ENCODE results near the gene UNKL.

UNKL gene

GRCh38 chr16:1451702-1452392 is 37.3 kb upstream of the UNKL start:
- no peaks in the 10 kb centered on the region for H3K9me3 ChIP-seq
- H3K4me1 ChIP-seq: no peaks in the 10 kb centered on the region
- no peak for DNase-seq (ENCODE audit: low spot score in 2 of 2)
- peaks cover 8% of the 10 kb centered on the region; the same call in 1 of the 2 replicates for H3K36me3 ChIP-seq (replicated peaks)
- H3K27me3 ChIP-seq (ENCODE audit: low read depth): no peaks in the 10 kb centered on the region
- H3K4me3 ChIP-seq: no peak overlapping the region
- in situ Hi-C loops (cut with MboI; ENCODE audit: low sequenced_read_pairs): no loop called here

- Histone ChIP-seq H3K4me1 (no peaks in the 10 kb centered on the region), H3K9me3 (no peaks in the 10 kb centered on the region), H3K36me3 (replicated peaks) (peaks cover 8% of the 10 kb centered on the region; the same call in 1 of the 2 replicates), H3K4me3 (no peak overlapping the region), H3K27me3 (ENCODE audit: low read depth) (no peaks in the 10 kb centered on the region)
- in situ Hi-C loops (cut with MboI; ENCODE audit: low sequenced_read_pairs): no loop called here
- no peak for DNase-seq (ENCODE audit: low spot score in 2 of 2)
These were observed 36.3 kb upstream of the UNKL start for GRCh38 chr16:1450841-1451240.

GRCh38 chr16:1450218-1450617 is 35.7 kb upstream of the UNKL start:
- no peaks in the 10 kb centered on the region for H3K4me1 ChIP-seq

GRCh38 chr16:1449201-1449788 is 34.8 kb upstream of the UNKL start:
- Histone ChIP-seq H3K4me1 (no peaks in the 10 kb centered on the region), H3K9me3 (no peaks in the 10 kb centered on the region), H3K36me3 (replicated peaks) (peaks cover 2% of the 10 kb centered on the region; the same call in 1 of the 2 replicates), H3K4me3 (no peak overlapping the region), H3K27me3 (ENCODE audit: low read depth) (no peaks in the 10 kb centered on the region)
- in situ Hi-C loops (cut with MboI; ENCODE audit: low sequenced_read_pairs): no loop called here
- DNase-seq (ENCODE audit: low spot score in 2 of 2): no peak

More at GRCh38 chr16:1450218-1450617, 35.7 kb upstream of the UNKL start:
- Histone ChIP-seq H3K27me3 (ENCODE audit: low read depth) (no peaks in the 10 kb centered on the region), H3K9me3 (no peaks in the 10 kb centered on the region), H3K4me3 (no peak overlapping the region), H3K36me3 (replicated peaks) (peaks cover 8% of the 10 kb centered on the region; the same call in 1 of the 2 replicates)
- in situ Hi-C loops (cut with MboI; ENCODE audit: low sequenced_read_pairs): no loop called here
- no peak for DNase-seq (ENCODE audit: low spot score in 2 of 2)

GRCh38 chr16:1448536-1449116 is 34.1 kb upstream of the UNKL start:
- H3K4me3 ChIP-seq: no peak overlapping the region
- H3K4me1 ChIP-seq: no peaks in the 10 kb centered on the region
- DNase-seq (ENCODE audit: low spot score in 2 of 2): no peak
- in situ Hi-C loops (cut with MboI; ENCODE audit: low sequenced_read_pairs): no loop called here
- peaks cover 2% of the 10 kb centered on the region; the same call in 1 of the 2 replicates for H3K36me3 ChIP-seq (replicated peaks)
- no peaks in the 10 kb centered on the region for H3K27me3 ChIP-seq (ENCODE audit: low read depth)
- H3K9me3 ChIP-seq: no peaks in the 10 kb centered on the region

- no peaks in the 10 kb centered on the region for H3K27me3 ChIP-seq (ENCODE audit: low read depth)
- H3K4me1 ChIP-seq: no peaks in the 10 kb centered on the region
- in situ Hi-C loops (cut with MboI; ENCODE audit: low sequenced_read_pairs): no loop called here
- DNase-seq (ENCODE audit: low spot score in 2 of 2): no peak
- no peaks in the 10 kb centered on the region for H3K9me3 ChIP-seq
- H3K4me3 ChIP-seq: no peak overlapping the region
- H3K36me3 ChIP-seq (replicated peaks): peaks cover 2% of the 10 kb centered on the region; the same call in 1 of the 2 replicates
These were observed 33.5 kb upstream of the UNKL start for GRCh38 chr16:1447965-1448364.

- Histone ChIP-seq H3K9me3 (no peaks in the 10 kb centered on the region), H3K4me3 (no peak overlapping the region), H3K4me1 (no peaks in the 10 kb centered on the region), H3K27me3 (ENCODE audit: low read depth) (no peaks in the 10 kb centered on the region), H3K36me3 (replicated peaks) (peaks cover 2% of the 10 kb centered on the region; the same call in 1 of the 2 replicates)
- in situ Hi-C loops (cut with MboI; ENCODE audit: low sequenced_read_pairs): no loop called here
- no peak for DNase-seq (ENCODE audit: low spot score in 2 of 2)
These were observed 32.0 kb upstream of the UNKL start for GRCh38 chr16:1446296-1447080.

GRCh38 chr16:1445518-1446203 is 31.2 kb upstream of the UNKL start:
- Histone ChIP-seq H3K9me3 (no peaks in the 10 kb centered on the region), H3K27me3 (ENCODE audit: low read depth) (no peaks in the 10 kb centered on the region), H3K4me1 (no peaks in the 10 kb centered on the region), H3K4me3 (no peak overlapping the region), H3K36me3 (replicated peaks) (peaks cover 2% of the 10 kb centered on the region; the same call in 1 of the 2 replicates)
- in situ Hi-C loops (cut with MboI; ENCODE audit: low sequenced_read_pairs): no loop called here
- no peak for DNase-seq (ENCODE audit: low spot score in 2 of 2)

- Histone ChIP-seq H3K27me3 (ENCODE audit: low read depth) (no peaks in the 10 kb centered on the region), H3K4me1 (no peaks in the 10 kb centered on the region), H3K9me3 (no peaks in the 10 kb centered on the region), H3K4me3 (no peak overlapping the region), H3K36me3 (replicated peaks) (peaks cover 2% of the 10 kb centered on the region; the same call in 1 of the 2 replicates)
- in situ Hi-C loops (cut with MboI; ENCODE audit: low sequenced_read_pairs): no loop called here
- no peak for DNase-seq (ENCODE audit: low spot score in 2 of 2)
These were observed 30.4 kb upstream of the UNKL start for GRCh38 chr16:1444730-1445517.

- in situ Hi-C loops (cut with MboI; ENCODE audit: low sequenced_read_pairs): no loop called here
- no peak for DNase-seq (ENCODE audit: low spot score in 2 of 2)
- Histone ChIP-seq H3K9me3 (no peaks in the 10 kb centered on the region), H3K27me3 (ENCODE audit: low read depth) (no peaks in the 10 kb centered on the region), H3K4me1 (no peaks in the 10 kb centered on the region), H3K4me3 (no peak within 1 kb of the TSS), H3K36me3 (replicated peaks) (no peaks in the 10 kb centered on the region; the same call in 1 of the 2 replicates)
These were observed 29.7 kb upstream of the UNKL start, which contains the start of gene CCDC154 for GRCh38 chr16:1443980-1444729. Gene CCDC154 (minus strand): TSS chr16:1444556. CDS start chr16:1444322, 234 bp downstream.

- no peak for DNase-seq (ENCODE audit: low spot score in 2 of 2)
- in situ Hi-C loops (cut with MboI; ENCODE audit: low sequenced_read_pairs): no loop called here
- no peak overlapping the region for H3K4me3 ChIP-seq
- H3K9me3 ChIP-seq: no peaks in the 10 kb centered on the region
- no peaks in the 10 kb centered on the region for H3K27me3 ChIP-seq (ENCODE audit: low read depth)
- H3K36me3 ChIP-seq (replicated peaks): no peaks in the 10 kb centered on the region; the same call in 1 of the 2 replicates
- H3K4me1 ChIP-seq: no peaks in the 10 kb centered on the region
These were observed 29.0 kb upstream of the UNKL start for GRCh38 chr16:1443403-1443973.

GRCh38 chr16:1442697-1443096 is 28.2 kb upstream of the UNKL start:
- no peaks in the 10 kb centered on the region for H3K9me3 ChIP-seq
- in situ Hi-C loops (cut with MboI; ENCODE audit: low sequenced_read_pairs): no loop called here
- no peaks in the 10 kb centered on the region for H3K4me1 ChIP-seq
- no peaks in the 10 kb centered on the region for H3K27me3 ChIP-seq (ENCODE audit: low read depth)
- no peak overlapping the region for H3K4me3 ChIP-seq
- H3K36me3 ChIP-seq (replicated peaks): no peaks in the 10 kb centered on the region
- DNase-seq (ENCODE audit: low spot score in 2 of 2): no peak

Data from HAP-1 (cell line).